Suppressor macrophage treated with lipopolysaccharide for 1 hour (primary cell): Measurements from ENCODE around the gene CD4.
A peak's percentile ranks its signal among the peaks of the same experiment; 100 is the strongest.
"Not testable (repeated sequence)": the region's sequence is repeated elsewhere in the genome, so short reads cannot be mapped to it uniquely, and the experiment has no call there.

Experiments
- DNase-seq, 3 donors: peaks; one replicate each; pipeline ENCODE4 v3.0.0-alpha.2; 2020 to 2022

The CD4 gene

GRCh38 chr12:6869049-6870021 lies 80.0 kb downstream of the CD4 start:
- peak; percentile 81 to 89 (median 86) for DNase-seq

- DNase-seq = not testable (repeated sequence)
Observed at GRCh38 chr12:6870304-6870703, 81.0 kb downstream of the CD4 start.
